NCI-H748 treated with DMSO at 0.1 percent for 48 hours (cell line): ENCODE measurements around the gene FAM47E.

Source experiments
- DNase-seq: peaks from one replicate; lab custom pipeline; 2025; lab: John Stamatoyannopoulos, UW

FAM47E gene

DNA sequence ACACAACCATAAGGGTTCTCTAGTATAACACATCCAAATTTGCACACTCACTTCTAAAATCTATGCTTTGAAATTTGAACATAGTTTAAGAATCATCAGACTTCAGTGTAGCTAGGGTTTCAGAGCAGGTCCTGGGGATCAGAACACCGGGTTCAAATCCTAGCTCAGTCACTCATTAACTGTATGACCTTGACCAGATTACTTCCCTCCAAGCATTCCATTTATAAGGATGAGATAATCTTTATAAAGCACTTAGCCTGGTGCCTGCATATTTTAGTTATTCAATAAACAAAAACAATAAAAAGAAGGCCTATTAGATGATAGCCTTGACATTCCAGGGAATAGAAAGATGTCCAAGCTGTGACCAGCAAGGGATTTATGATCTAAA lies 50.2 kb downstream of the FAM47E start:
- DNase-seq, result no peak

DNA sequence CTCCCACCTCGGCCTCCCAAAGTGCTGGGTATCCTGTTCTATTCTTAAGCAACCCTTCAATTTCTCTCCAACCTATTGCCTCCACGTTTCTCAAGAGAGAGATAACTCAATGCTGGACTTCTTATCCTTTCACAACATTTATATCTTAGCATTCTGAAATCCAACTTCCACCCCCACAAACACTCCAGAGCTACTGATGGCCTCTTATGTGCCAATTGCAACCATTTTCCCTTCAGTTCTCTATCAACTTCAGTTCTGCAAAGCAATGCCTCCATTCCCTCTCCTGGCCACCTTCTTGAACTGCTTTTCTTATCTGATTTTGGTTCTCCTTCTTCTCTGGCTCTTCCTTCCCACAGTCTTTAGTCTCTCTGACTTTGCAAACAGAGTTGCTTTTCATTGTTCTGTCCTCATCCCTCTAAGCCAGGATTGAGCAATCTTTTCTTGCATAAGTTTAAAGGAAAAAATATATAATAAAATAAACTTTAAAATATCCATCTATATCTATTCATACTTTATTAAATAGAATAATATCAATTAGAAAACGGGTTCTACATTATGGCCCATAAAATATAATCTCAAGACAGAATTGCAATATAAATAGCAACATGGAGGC lies 51.4 kb downstream of the FAM47E start:
- no peak for DNase-seq

DNA sequence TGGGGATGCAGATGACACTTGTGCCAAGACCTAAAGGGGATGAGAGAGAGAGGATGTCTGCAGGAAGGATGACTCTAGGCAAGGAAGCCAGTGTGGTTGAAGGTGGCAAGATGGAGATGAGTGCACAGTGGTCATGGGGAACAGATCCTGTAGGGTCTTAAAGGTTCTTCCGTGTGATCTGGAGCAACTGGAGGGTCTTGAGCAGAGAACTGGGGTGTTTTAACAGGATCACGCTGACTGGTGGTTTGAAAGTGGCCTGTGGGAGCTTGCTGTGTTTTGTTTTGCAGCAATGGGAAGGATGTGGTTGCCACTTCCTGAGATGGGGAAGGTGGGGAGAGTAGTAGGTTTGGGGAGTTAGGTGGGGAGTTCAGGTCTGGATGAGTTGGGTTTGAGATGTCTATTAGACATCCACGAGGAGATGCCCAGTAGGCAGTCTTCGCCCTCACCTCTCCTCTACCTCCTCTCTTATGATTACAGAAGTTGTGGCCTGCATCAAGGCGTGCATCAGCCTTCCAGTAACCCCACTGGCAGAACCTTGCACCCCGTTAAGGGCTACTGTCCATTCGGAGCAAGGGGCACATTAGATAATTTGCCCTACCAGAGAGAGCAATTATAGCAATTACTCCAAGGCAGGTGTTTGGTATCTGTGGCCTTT lies 53.6 kb downstream of the FAM47E start:
- DNase-seq, result no peak

DNA sequence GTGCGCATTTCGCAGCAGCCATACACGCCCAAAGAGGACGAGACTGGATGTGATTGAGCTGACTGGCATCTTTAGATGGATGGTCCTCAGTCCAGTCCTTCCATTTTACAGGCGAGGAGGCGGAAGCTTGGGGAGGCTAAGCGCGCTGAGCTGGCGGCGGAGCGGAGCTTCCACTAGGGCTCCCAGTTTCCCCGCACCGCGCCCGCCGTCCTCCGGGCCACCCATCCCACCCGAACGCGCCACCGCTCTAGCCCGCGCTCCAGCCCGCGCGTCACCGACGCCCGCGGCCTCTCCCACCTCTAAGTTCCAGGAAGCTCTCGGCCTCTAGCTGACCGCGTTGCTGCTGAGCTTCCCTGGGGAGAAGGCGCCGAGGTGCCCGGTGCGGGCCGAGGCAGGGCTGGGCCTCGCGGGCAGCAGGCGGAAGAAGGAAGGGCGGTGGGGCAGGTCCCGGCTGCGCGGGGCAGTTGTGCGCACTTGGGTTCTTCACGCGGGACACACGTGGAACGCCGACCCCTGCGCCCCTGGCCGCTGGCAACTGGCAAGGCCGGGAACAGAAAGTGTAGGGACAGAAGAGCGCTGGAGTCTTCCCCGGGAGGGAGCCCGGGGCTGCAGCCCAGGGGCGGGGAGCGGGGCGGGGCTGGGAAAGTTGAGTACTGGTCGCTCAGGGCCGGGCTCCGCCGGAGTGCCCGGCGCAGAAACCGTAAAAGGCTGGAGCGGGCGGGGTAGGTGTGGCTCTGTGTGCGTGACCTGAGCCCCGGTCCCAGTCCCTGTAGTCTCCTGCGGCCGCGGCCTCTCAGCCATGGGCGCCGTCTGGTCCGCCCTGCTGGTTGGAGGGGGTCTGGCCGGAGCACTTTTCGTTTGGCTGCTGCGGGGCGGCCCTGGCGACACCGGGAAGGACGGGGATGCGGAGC lies 54.7 kb downstream of the FAM47E start, which contains the start of gene STBD1:
TSS of gene STBD1 (plus strand) at position 763 of the 911 bp plus-strand sequence. CDS start at position 800, 37 bp downstream.
- peak; percentile 45 for DNase-seq

DNA sequence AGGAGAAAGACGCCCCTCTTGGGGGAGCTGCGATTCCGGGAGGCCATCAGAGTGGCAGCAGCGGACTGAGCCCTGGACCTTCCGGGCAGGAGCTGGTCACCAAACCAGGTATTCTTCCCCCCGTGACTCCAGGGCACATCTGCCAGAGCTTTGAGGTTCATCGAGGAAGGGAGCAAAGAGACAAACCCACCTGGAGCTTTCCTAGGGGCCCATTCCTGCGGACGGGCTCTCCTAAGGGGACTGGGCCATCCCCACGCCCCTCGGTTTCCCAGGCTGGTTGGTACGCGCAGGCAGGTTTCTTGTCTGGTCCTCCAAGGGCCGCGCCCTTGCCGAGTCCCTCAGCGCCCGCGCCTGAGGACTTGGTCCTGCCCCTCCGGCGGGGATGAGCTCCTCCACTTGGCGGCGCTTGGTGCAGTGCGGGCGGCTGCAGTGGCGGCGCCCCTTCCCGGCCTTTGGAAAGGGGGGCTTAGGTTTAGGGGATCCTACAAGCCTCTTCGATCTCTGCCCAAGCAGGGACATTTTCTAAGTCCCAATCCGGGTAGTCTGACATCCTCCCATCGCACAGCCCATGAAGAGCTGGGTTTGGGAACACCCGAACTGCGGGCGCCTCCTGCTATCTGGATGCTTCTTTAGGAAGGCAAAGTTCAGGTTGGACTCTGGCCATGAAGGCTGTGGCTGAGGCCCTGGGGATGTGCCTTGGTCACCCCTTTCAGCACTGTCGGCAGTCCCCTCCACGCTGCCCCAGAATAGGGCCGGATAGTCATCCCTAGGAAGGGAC lies 55.5 kb downstream of the FAM47E start:
- peak; percentile 7 for DNase-seq

DNA sequence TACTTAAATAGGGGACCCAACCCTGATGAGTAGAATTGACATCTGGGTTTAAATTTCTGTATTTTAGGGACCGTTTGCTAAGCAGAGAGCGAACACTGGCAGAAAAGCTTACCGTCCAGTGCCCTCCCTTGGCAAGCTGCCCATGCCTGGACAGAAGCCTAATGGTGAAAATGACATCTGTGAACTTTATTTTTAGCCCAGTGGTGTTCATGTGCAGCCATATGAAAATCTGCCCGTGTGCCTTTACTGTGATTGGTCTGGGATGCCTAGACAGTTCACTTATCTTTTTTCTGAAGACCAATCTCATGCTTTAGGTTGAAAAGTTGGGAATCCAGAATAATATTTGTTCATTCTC lies 56.1 kb downstream of the FAM47E start:
- DNase-seq, result no peak

DNA sequence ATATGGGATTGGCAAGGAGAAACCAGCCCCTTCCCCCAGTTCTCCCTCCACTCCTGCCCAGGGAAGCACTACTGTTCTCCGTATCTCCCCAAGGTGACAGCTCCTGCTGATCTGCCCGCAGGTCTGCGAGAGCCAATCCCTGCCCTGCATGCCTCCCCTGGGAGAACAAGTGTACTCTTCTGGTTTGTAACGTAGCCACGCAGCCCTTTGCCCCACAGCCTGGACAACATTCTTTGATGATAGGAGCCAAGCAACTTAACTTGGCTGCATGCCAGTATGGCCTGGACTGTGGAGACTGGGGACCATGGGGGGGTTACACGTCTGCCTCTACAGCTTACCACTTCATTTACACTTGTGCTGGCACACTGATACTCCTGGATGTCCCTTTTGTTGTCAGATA lies 57.0 kb downstream of the FAM47E start:
- DNase-seq, result no peak

DNA sequence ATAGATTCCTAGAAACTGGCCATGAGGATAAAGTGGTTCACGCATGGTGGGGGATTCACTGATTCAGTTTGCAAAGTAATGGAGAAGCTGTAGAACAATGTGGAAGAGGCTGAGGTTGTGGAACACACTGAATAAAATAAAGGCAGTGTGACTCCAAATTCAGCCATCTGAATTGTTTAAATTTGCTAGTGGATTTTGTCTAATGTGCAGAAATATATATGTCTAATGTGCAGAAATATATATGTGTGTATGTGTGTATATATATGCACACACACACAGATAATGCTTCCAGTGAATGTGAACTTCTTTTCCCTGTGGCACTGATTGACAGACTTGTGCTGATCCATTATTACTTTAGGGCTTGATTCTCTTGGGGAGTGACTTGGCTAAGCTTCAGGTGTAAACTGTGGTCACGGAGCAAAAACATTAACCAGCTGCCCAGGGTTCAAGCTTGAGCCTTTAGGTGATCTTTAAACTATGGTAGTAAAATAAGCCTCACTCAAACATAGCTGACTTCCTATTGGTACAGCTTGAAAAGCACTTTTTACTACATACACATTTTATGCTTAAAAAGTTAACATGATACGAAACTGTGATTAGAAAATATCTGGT lies 58.5 kb downstream of the FAM47E start:
- DNase-seq, result no peak

DNA sequence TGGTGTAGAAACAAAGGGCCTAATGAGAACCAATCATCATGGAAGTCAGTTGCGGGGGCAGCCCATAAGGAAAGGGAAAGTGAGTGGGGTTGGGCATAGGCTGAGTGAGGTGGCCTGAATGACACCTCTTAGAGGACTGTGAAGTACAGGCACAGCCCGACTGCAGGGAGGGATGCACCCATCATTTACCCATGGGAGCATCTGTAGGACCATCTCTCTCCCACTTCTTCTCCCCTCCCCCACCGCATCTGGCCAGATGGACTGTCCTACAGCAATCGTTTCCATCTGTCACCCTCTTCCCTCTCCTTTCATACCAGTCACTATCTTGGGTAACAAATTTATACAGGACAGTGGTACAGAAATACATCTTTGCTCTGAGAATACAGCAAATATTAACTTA lies 59.2 kb downstream of the FAM47E start:
- no peak for DNase-seq

DNA sequence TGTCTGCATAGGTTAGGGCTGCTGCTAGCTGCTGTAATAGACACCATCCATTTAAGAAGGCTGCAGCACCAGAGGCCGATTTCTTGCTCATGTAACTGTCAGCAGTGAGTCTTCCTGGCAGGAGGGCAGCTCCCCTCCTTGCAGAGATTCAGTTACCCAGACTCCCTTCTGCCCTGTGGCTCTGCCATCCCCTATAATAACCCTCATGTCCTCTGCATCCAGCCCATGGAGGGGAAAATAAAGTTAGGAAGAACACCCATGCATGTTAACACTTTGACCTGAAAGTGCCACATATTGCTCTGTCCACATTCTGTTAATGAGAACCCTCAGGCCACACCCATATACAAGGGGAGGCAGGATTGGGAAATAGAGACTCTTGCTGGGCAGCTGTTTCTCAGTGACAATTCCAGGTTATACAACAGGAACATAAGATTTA lies 60.4 kb downstream of the FAM47E start:
- no peak for DNase-seq

DNA sequence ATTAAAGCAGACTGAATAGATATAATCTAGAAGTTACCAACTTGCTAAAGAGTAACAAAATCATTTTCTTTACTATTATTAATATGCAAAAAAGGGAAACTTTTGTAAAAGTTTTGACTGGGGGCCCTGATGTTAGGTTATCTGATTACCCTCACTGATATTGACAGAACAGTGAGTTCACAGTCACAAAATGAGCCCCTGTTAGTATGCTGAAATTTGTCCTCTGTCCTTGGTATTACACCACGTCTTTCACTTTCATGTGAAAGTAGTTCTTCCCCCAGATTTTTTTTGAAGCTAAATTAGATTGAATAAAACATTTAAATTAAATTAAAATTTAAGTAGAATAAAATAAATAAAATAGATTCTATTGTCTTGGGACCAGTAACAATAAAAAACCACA lies 60.9 kb downstream of the FAM47E start:
- no peak for DNase-seq

DNA sequence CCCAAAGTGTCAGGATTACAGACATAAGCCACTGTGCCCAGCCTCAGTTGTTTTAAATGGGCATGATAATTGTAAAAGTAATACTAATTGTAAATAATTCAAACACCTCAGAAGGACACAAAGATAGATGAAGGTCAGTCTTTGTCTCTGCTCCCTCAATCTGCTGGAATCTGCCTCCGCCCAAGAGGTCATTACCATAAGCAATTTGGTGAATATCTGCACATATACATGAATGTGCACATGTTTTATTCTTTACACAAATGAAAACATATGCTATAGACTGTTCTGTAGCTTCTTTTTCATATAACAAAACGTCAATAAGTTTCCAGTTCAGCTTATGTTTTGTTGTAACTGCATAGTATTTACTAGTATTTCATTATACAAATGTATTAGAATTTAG lies 62.0 kb downstream of the FAM47E start:
- DNase-seq, result no peak

DNA sequence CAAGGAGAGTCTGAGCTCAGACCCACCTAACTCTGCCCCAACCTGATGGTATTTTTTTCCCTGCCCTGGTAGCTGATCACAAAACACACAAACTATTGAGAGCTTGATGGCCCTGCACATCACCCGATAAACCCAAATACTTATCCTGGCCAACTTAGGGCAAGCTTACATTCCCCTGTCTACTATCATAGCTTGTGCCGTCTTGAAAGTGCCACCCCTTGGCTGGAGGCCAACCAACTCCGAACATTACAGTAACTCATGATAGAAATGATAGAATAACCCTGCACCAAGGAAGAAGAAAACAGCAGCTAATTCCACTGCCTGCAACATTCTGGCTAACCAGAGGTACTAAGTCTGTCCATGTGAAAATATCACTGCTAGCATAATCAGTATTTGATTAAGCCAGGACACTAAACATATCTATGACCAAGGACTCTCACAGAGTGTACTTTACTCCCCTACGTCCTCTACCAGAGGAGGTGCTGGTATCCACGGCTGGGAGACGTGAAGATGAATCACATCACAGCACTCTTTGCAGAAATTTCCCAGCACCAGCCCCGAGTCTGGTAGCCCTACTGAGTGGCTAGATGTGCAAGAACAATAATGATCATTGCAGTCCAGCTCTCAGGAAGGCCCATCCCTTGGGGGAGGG lies 63.9 kb downstream of the FAM47E start:
- no peak for DNase-seq

DNA sequence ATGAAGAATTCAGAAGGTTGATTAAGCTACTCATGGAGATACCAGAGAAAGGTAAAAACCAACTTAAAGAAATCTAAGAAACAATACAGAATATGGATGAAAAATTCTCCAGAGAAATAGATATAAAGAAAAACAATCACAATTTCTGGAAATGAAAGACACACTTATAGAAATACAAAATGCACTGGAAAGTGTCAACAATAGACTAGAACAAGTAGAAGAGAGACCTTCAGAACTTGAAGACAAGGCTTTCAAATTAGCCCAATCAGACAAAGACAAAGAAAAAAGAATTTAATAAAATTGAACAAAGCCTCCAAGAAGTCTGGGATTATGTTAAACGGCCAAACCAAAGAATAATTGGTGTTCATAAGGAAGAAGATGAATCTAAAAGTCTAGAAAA lies 64.6 kb downstream of the FAM47E start:
- DNase-seq, result no peak

DNA sequence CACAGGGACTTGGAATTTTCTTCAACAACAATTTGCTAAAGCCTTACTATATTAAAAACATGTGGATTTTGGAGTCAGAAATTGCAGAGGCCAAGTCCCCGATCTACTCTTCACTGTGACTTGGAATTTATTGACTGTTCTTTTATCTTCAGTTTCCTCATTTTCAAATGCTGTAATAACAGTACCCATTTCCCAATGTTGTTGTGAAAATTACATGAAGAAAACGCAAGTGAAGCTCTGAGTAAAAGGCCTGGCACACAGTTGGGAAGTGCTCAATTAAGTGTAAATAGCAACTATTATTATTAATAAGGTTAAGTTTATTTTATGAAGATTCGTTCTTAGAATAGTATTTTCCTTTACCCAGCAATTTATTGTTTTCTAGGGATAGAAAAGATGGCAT lies 70.7 kb downstream of the FAM47E start:
- DNase-seq, result no peak

DNA sequence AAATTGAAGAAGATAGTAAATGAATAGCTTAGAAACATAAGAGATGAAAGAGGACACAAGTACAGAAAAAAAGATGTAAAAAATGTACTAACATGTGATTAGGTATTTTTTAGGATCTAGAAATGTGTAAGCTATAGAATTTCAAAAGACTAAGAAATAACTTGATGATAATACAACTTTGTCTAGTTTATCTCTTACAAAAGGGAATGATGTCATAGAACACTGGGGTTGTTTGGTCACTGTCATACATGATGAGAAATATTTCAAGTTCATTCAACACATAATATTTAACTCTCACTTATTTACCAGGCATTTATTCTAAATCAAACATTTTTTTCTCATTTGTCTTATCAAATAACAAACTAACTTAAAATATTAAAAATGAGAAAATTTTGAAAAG lies 73.6 kb downstream of the FAM47E start:
- no peak for DNase-seq

DNA sequence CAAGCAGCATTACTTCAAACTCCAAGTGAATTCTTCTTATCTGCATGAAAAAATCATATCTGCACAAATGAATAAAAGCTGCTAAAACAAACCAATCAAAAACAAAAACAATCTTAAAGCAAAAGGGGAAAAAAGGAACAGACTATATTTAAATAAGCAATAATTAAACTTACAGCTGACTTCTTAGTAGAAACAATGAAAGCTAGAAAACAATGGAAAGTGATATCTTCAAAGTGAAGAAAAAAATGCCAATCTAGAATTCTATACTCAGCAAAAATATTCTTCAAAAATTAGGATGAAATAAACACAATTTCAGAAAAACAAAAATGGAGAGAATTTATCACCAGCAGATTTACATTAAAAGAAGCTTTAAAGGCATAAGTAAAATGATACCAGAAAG lies 75.0 kb downstream of the FAM47E start:
- no peak for DNase-seq
